Effector memory CD4-positive, alpha-beta T cell (primary cell): ENCODE data around the gene ARRDC2.
"Not testable (repeated sequence)": the region's sequence is repeated elsewhere in the genome, so short reads cannot be mapped to it uniquely, and the experiment has no call there.

Experiments
- DNase-seq, 3 donors: peaks; one replicate each; pipeline ENCODE4 v3.0.0-alpha.2; 2020
- H3K27ac ChIP-seq: 2 replicates; pipeline ENCODE4 v1.7.0; 2013; ENCODE audit warnings: mild to moderate bottlenecking, low read length, moderate library complexity; ENCODE audit not compliant: insufficient read depth, poor library complexity, severe bottlenecking
- H3K27me3 ChIP-seq: replicated peaks from 2 replicates; pipeline ENCODE4 v1.7.0; 2013; ENCODE audit warnings: mild to moderate bottlenecking, low read length; ENCODE audit not compliant: insufficient read depth, control insufficient read depth, poor library complexity, severe bottlenecking
- H3K36me3 ChIP-seq: 2 replicates; pipeline ENCODE4 v1.7.0; 2013; ENCODE audit warnings: mild to moderate bottlenecking, low read length, moderate library complexity; ENCODE audit not compliant: control insufficient read depth, insufficient read depth
- H3K4me1 ChIP-seq: 2 replicates; pipeline ENCODE4 v1.7.0; 2013; ENCODE audit warnings: low read length, mild to moderate bottlenecking; ENCODE audit not compliant: control insufficient read depth, insufficient read depth, poor library complexity, severe bottlenecking
- H3K4me3 ChIP-seq: 2 replicates; pipeline ENCODE4 v1.7.0; 2013; ENCODE audit warnings: low read length, low read depth, mild to moderate bottlenecking; ENCODE audit not compliant: insufficient read depth, poor library complexity, severe bottlenecking
- H3K9me3 ChIP-seq: 2 replicates; pipeline ENCODE4 v1.7.0; 2013; ENCODE audit warnings: mild to moderate bottlenecking, low read length, moderate library complexity; ENCODE audit not compliant: control insufficient read depth

The ARRDC2 gene

GRCh38 chr19:18001777-18002345, 6.1 kb upstream of the ARRDC2 start:
- no peaks in the 10 kb centered on the region for H3K27me3 ChIP-seq
- peak overlapping the region; percentile 58 for H3K4me3 ChIP-seq
- H3K36me3 ChIP-seq: no peaks in the 10 kb centered on the region
- peaks cover 19% of the 10 kb centered on the region for H3K4me1 ChIP-seq
- H3K9me3 ChIP-seq: no peaks in the 10 kb centered on the region
- H3K27ac ChIP-seq: peak overlapping the region; percentile 95
- no peak for DNase-seq

GRCh38 chr19:18002347-18002850, 5.6 kb upstream of the ARRDC2 start:
- Histone ChIP-seq H3K36me3 (no peaks in the 10 kb centered on the region), H3K9me3 (no peaks in the 10 kb centered on the region), H3K4me3 (peak overlapping the region; percentile 58), H3K4me1 (peaks cover 20% of the 10 kb centered on the region), H3K27me3 (no peaks in the 10 kb centered on the region), H3K27ac (peak overlapping the region; percentile 95)
- DNase-seq: no peak

- Histone ChIP-seq H3K36me3 (peaks cover 23% of the 10 kb centered on the region), H3K4me1 (peaks cover 32% of the 10 kb centered on the region)
- not testable (repeated sequence) for H3K9me3 ChIP-seq
Measured at GRCh38 chr19:18005750-18006149, 2.2 kb upstream of the ARRDC2 start.

GRCh38 chr19:18007044-18007916, 690 bp upstream of the ARRDC2 start:
- H3K9me3 ChIP-seq: no peaks in the 10 kb centered on the region
- DNase-seq: peak; percentile 67 to 70 (median 67)
- H3K36me3 ChIP-seq: peaks cover 33% of the 10 kb centered on the region
- peak overlapping the region; percentile 86 for H3K27ac ChIP-seq
- no peaks in the 10 kb centered on the region for H3K27me3 ChIP-seq
- H3K4me1 ChIP-seq: peaks cover 27% of the 10 kb centered on the region
- H3K4me3 ChIP-seq: peak overlapping the region; percentile 46

More at GRCh38 chr19:18005750-18006149, 2.2 kb upstream of the ARRDC2 start:
- H3K27me3 ChIP-seq, H3K4me3 ChIP-seq, DNase-seq, H3K27ac ChIP-seq: not testable (repeated sequence)

- H3K4me1 ChIP-seq: peaks cover 33% of the 10 kb centered on the region
- peak overlapping the region; percentile 68 for H3K27ac ChIP-seq
- peak overlapping the region; percentile 34 for H3K4me3 ChIP-seq
- no peaks in the 10 kb centered on the region for H3K9me3 ChIP-seq
- no peak for DNase-seq
- H3K36me3 ChIP-seq: peaks cover 45% of the 10 kb centered on the region
- H3K27me3 ChIP-seq: no peaks in the 10 kb centered on the region
Measured at GRCh38 chr19:18008814-18009213, 844 bp downstream of the ARRDC2 start.

- peaks cover 45% of the 10 kb centered on the region for H3K36me3 ChIP-seq
- H3K4me1 ChIP-seq: peaks cover 39% of the 10 kb centered on the region
- H3K27me3 ChIP-seq: no peaks in the 10 kb centered on the region
- DNase-seq: no peak
- no peak overlapping the region for H3K4me3 ChIP-seq
- no peaks in the 10 kb centered on the region for H3K9me3 ChIP-seq
- peak overlapping the region; percentile 17 for H3K27ac ChIP-seq
Measured at GRCh38 chr19:18009412-18010066, 1.6 kb downstream of the ARRDC2 start.

GRCh38 chr19:18010149-18010548, 2.2 kb downstream of the ARRDC2 start:
- H3K36me3 ChIP-seq: peaks cover 45% of the 10 kb centered on the region
- H3K27ac ChIP-seq: no peak overlapping the region
- H3K9me3 ChIP-seq: no peaks in the 10 kb centered on the region
- no peak for DNase-seq
- H3K4me3 ChIP-seq: no peak overlapping the region
- peaks cover 44% of the 10 kb centered on the region for H3K4me1 ChIP-seq
- no peaks in the 10 kb centered on the region for H3K27me3 ChIP-seq

- no peaks in the 10 kb centered on the region for H3K27me3 ChIP-seq
- peak overlapping the region; percentile 75 for H3K27ac ChIP-seq
- DNase-seq: no peak
- H3K9me3 ChIP-seq: no peaks in the 10 kb centered on the region
- H3K4me1 ChIP-seq: peaks cover 48% of the 10 kb centered on the region
- H3K36me3 ChIP-seq: peaks cover 45% of the 10 kb centered on the region
- peak overlapping the region; percentile 29 for H3K4me3 ChIP-seq
Measured at GRCh38 chr19:18013210-18014111, 5.5 kb downstream of the ARRDC2 start.

- H3K27ac ChIP-seq: peak overlapping the region; percentile 75
Measured at GRCh38 chr19:18014197-18014596, 6.2 kb downstream of the ARRDC2 start.

More at GRCh38 chr19:18014197-18014596, 6.2 kb downstream of the ARRDC2 start:
- Histone ChIP-seq H3K9me3 (no peaks in the 10 kb centered on the region), H3K27me3 (no peaks in the 10 kb centered on the region), H3K36me3 (peaks cover 38% of the 10 kb centered on the region), H3K4me1 (peaks cover 41% of the 10 kb centered on the region), H3K4me3 (peak overlapping the region; percentile 29)
- peak in 1 of 3 donors; percentile 54 for DNase-seq
